CD1c-positive myeloid dendritic cell (primary cell): ENCODE measurements around the gene GLMP.
A peak's percentile ranks its signal among the peaks of the same experiment; 100 is the strongest.
"Not testable (repeated sequence)": the region's sequence is repeated elsewhere in the genome, so short reads cannot be mapped to it uniquely, and the experiment has no call there.

Experiments
- DNase-seq: peaks from one replicate; pipeline ENCODE4 v3.0.0-alpha.2; 2016; ENCODE audit errors: extremely low spot score

Gene GLMP, protein sequence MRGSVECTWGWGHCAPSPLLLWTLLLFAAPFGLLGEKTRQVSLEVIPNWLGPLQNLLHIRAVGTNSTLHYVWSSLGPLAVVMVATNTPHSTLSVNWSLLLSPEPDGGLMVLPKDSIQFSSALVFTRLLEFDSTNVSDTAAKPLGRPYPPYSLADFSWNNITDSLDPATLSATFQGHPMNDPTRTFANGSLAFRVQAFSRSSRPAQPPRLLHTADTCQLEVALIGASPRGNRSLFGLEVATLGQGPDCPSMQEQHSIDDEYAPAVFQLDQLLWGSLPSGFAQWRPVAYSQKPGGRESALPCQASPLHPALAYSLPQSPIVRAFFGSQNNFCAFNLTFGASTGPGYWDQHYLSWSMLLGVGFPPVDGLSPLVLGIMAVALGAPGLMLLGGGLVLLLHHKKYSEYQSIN

DNA sequence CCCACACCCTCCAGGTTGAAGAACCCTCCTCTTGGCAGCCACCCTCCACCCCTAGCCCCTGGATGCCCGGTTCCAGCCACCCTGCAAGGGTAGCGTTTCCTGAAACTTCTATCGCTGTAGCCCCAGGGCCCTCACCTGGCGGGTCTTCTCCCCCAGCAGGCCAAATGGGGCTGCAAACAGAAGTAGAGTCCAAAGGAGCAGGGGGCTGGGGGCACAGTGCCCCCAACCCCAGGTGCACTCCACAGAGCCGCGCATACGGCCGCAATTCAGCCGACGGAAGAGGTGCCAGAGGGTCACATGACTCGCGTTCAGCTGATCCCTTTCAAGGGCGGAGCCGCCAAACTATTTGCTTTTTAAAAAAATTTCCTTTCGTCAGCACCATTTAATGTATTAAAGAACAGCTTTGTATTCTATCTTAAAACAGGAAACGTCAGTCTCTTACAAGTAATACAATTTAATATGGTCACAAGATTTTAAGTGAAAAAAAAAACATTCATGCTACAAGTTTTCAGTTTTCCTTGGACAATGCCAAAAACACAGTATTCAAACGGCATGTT lies at the start of gene GLMP:
Gene GLMP, minus strand, starts transcription at position 289 of the 557 bp plus-strand sequence. Its CDS starts 34 bp downstream, at position 255.
- peak; percentile 62 for DNase-seq

DNA sequence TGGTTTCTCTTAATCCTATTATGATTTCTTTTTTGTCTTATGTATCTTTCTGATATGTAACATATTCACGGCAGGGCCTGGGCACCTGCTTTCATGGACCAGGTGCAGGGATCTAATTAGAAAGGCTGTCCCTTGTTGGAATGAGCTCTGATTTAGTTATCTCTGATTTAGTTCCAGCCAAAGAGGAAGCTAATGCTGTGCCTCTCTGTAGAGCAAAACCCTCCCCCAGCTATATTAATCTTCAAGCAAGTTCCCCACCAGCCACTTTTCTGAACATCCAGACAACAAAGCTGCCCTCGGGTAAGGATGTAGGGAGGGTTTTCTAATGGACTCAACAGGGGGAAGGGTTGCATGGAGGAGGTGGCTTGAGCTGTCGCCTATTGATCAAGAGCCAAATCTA lies 48.9 kb upstream of the GLMP start:
- no peak for DNase-seq

DNA sequence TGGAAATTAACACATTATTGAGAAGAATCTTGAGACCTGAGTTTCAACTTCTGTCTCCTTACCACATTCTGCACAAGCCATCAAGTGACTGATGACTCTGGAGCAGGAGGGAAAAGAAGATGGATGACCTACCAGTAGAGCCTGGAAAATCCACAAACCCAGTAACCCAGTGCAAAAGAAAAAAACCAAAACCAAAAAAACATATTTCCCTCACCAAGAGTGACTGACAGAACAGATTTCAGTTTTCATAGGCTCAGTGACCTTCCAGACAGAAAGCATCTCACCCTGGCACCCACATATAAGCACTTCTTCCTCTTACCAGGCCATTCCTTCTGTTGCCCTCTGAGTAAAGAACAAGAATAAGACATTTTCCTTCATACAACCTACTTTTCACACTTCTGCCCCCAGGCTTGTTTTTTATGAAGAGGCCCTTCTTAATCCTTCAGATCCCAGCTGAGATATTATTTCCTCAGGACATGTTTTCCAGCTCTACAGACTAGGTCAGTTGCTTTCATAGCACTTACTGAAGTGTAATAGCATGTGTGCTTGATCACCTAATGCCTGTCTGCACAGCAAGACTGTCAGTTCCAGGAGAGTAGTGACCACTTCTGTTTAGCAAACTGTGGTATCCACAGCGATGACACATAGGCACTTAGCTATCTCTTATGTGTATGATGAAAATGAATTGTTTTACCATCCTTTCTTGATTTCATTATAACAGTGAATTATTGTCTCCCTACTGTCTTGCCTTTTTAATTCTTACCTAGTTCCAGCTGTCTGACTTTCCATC lies 46.9 kb upstream of the GLMP start:
- no peak for DNase-seq

DNA sequence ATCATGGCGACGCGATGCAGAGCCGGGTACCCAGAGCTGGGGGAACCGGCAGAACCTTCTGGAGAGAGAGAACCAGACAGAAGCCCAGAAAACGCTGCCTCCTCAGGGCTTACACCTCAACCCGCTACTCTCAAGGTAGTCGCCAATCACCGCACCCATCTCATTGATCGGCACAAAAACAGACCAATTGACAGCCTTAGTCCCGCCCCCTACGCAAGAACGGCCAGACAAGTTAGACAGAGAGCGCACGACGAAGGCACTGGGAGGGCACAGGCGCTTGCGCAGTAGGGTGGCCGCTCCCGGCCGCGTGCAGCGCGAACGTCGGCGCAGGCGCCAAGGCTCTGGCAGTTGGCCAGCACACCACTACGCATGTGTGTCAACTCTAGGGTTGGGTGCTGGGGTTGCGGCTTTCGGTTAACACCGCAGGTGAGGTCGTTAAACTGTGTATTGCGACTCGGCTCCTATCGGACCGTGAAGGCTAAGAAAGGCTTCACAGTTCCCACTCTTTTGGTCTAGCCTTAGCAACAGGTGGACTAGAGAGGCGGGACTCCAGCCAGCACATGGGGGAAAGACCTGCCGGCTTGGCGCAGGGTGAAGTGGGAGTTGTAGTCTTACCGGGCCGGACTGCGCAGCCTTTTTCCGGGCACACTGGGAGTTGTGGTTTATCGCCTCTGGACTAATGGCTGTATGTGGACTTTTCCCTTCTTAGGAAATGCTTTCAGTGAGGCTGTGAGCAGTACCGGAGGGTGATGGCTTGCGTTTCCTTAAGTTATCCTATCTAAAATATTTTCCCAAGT lies 42.9 kb upstream of the GLMP start, which contains the start of the genes CCT3 and TSACC:
Gene CCT3, minus strand, starts transcription at position 113 of the 797 bp plus-strand sequence. Its CDS starts 108 bp downstream, at position 5.
Gene TSACC, plus strand, starts transcription at position 347 of the 797 bp plus-strand sequence. CDS start 1,232 bp downstream, outside the sequence.
- peak; percentile 99 for DNase-seq

DNA sequence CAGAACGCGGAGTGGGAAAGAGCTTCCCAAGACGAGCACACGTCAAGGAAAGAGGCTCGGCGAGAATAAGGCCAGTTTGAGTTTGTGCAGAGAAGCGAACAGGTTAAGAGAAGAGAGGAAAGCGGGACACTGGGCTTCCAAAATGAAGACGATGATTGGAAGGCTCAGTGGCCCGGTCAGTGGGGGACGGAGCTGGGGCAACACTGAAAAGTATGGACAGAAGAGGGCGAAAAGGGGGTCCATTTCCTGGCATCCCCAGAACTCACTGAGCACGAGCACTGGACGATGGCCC lies 42.4 kb upstream of the GLMP start:
- DNase-seq: no peak

DNA sequence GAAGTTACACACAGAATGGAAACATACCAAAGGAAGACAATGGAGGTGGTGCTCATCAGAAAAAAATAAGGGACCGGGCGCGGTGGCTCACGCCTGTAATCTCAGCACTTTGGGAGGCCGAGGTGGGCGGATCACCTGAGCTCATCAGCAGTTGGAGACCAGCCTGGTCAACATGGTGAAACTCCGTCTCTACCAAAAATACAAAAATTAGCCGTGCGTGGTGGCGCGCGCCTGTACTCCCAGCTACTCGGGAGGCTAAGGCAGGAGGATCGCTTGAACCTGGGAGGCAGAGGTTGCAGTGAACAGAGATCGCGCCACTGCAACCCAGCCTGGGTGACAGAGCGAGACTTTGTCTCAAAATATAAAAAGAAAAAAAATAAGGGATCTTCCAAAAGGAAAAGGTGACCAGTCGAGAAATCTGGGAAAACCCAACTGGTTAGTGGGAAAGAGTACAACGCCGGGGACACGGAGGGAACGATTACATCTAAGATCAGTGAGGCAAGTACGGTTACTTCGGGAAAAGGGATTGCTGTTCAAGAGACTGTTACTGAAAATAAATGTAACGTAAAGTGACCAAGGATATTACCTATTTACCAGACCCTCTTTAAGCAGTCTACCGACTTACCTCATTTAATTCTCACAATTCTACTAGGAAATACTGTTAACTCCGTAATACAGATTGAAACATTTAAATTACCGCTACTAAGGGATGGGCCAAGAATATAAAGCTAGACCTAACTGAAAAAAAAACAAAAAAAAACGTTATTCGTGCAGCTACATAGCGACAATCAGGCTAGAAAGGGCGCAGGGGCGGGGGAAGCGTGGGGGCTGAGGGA lies 41.8 kb upstream of the GLMP start:
- no peak for DNase-seq

DNA sequence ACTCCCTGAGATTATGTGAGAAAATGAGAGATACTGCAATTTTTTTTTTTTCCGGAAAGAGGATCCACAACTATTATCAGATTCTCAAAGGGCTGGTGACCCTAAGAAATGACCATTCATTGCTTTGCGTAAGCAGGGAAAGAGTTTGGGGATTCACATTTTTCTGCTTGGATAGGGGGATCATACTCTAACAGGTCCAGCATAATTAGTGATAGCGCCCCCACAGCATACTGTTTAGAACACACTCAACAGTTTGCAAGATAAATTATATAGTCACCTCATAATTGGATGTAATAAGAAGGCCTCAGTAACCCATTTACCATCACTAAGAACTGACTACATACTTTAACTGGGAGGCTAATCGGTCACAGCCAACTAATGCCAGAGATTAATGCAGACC lies 40.8 kb upstream of the GLMP start:
- DNase-seq: no peak

DNA sequence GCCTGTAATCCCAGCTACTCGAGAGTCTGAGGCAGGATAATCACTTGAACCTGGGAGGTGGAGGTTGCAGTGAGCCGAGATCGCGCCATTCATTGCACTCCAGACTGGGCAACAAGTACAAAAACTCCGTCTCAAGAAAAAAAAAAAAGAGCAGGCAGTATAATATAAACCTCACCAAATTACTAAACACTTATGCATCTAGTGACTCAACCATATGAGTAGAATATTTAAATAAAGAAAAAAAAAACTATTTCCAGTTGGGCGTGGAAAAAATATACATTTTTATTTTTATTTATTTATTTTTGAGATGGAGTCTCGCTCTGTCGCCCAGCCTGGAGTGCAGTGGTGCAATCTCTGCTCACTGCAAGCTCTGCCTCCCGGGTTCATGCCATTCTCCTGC lies 27.7 kb upstream of the GLMP start:
- DNase-seq: not testable (repeated sequence)

DNA sequence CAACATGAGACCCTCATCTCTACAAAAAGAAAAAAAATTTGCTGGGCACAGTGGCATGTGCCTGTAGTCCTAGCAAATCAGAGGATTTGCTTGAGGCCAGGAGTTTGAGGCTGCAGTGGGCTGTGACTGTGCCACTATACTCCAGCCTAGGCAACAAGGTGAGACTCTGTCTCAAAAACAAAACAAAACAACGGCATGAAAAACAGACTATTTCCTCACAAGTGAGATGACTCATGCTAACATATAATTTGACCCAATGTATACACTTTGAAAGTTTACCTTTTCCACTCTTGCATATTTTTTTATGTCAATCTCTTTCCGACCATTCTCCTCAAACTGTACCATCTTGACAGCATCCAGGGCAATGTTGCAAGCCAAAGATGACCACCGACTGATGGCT lies 25.1 kb upstream of the GLMP start:
- no peak for DNase-seq

DNA sequence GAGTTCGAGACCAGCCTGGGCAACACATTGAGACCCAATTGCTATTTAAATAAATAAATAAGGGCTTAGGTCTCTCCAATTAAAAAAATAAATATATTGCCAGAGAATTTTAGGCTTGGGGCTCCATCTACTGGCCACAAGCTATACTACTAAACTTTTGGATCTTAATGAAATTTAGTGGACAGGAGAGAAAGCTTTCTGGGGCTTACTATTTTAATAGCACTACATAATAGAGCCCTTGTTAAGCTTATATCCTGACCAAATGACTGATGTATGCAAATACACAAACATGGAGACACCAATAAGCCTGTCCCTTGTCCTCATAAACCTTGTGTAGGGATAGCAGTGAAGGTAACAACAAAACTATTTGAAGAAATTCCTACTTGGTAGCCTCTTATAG lies 24.2 kb upstream of the GLMP start:
- peak; percentile 51 for DNase-seq

DNA sequence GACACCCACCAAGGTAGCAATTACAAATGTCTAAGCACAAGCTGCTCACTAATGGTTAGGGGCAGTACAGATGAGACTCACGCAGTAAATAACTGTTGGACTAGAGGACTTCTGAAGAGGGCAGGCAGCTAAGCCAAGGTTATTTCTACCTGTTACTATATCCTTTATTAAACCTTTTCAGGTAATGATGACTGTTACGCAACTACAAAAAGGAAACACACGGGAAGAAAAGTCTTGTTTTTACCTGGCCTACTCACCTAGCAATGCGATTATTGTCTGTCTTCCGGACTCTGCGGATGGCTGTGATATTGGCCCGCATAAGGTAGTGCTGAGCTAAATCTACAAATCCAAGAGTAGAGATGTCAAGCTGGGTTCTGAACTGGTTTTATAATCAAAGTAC lies 21.4 kb upstream of the GLMP start:
- no peak for DNase-seq

DNA sequence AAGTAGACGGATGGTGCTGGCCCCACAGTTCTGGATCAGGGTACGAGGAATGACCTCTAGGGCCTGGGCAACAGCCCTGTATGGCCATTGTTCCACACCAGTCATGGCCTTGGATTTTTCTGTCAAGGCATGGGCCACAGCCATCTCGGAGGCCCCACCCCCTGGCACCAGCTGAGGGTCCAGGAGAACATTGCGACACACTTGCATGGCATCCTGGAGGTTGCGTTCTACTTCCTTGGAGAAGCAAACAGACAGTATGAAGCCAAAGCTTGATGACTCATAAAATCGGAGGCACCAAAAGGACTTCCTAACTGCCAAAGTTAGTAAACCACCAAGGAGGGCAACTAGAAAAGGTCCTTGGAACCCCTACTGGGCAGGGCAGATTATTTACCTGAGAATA lies 15.5 kb upstream of the GLMP start:
- no peak for DNase-seq

DNA sequence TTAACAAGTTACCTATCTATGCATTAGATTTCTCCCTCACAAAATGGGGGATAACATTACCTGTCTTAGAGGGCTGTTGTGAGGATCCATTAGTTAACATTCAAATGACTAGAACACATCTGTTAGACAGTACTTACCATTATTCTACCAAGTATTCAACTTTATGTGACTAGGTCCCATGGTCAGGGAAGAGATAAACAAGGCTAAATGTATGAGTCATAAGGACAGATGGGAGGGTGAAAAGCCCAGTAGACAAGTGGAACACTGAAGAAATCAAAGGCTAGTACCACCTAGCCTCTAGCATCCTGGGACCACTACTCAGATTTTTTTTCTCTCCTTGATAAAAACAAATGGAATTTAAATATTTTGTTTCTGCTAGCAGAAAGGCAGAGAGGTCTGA lies 12.6 kb upstream of the GLMP start:
- DNase-seq: no peak

DNA sequence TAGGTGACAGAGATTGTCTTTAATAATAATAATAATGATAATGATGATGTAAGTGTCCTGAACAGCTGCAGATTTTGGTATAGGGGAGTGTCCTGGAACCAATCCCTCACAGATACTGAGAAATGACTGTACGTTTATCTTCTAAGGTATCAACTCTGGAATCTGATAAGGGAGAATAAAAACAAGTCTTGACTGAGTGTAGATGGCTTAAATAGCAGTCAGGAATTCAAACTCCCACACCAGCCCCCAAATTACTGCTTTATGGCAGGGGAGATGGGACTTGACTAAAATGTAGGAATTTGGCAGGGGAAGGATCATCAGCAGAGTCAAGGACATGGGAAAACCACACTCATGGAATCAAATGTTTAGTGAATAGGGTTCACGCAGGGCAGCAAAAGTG lies 9.7 kb upstream of the GLMP start:
- no peak for DNase-seq

DNA sequence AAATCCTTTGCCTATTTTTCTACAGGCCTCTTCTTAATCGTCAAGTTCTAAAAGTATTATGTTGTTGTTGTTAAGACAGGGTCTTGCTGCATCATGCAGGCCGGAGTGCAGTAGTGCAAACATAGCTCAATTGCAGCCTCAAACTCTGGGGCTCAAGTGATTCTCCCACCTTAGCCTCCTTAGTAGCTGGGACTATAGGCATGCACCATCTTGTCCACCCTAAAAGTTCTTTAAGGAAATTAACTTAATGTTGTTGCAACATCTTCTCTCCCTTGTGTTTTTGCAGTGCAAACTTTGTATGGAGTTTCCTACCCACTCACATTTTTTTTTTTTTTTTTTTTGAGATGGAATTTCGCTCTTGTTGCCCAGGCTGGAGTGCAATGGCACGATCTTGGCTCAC lies 7.8 kb upstream of the GLMP start:
- DNase-seq: no peak

DNA sequence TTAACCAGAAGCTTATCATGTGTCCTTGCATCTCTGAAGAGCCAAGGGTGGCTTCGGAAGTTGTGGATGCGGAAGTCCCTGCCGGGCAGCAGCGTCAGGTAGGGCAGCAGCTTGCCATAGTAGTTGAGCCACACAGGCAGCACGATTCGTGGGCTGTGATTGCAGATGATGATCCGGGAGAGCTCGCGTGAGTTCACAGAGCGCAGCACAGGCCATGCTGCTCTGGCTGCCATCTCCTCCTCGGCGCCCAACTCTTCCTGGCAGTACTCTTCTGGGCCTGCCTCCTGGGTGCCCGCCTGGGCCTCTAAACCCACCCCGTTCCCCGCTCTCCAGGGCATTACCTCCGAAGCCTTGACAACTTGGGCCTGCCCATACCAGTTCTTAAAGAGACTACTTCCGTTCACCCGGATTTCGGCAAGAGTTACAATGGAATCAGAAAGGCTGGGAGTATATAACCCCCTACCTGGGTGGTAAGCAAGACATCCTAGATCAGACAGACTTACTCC lies 3.4 kb upstream of the GLMP start, which contains the start of gene VHLL:
Gene VHLL, minus strand, starts transcription at position 456 of the 506 bp plus-strand sequence. Its CDS starts 118 bp downstream, at position 338.
- no peak for DNase-seq

DNA sequence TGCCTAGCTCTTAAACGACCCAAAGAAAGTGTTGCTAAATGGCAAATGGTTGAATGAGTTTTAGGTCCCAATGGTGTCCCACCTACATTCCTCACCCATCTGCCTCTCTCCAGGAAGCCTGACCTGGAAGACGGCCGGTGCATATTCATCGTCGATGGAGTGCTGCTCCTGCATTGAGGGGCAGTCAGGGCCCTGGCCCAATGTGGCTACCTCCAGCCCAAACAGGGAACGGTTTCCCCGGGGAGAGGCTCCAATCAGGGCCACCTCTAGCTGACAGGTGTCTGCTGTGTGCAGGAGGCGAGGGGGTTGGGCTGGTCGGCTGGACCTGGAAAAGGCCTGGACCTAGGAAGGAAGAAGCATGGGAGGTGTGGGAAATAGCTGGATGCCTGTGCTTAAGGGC lies 1.6 kb downstream of the GLMP start:
- DNase-seq: no peak

DNA sequence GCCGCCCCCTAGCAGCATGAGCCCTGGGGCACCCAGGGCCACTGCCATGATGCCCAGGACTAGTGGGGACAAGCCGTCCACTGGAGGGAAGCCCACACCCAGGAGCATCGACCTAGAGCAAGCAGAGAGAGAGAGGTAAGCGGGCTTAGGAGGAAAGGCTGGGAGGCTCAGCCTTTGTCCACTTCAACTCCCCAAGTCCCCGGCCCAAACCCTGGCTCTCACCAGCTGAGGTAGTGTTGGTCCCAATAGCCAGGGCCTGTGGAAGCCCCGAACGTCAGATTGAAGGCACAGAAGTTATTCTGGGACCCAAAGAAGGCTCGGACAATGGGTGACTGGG lies 2.4 kb downstream of the GLMP start:
- no peak for DNase-seq

DNA sequence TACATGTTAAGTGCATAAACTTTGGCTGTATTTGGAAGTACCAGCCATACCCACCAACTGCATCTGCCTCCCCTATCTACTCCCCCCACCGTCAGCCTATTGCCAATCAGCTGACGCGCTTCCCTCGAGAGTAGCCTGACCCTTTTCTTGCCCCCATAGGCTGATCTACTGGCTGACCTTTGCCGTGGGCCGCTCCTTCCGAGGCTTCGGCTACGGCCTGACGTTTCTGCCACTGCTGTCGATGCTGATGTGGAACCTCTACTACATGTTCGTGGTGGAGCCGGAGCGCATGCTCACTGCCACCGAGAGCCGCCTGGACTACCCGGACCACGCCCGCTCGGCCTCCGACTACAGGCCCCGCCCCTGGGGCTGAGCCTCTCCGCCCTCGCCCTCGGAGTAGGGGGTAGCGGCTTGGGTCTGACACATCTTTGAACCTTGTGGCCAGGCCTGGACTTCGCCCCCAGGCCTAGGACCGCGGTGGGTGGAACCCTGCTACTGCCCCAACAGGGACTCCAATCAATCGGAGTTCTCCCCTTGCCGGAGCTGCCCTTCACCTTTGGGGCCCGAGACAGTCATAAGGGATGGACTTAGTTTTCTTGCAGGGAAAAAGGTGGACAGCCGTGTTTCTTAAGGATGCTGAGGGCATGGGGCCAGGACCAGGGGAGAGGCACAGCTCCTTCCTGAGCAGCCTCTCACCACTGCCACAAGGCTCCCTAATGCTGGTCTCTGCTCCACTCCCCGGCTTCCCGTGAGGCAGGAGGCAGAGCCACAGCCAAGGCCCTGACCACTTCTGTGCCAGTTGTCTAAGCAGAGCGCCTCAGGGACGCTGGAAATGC lies 4.0 kb downstream of the GLMP start:
- peak; percentile 67 for DNase-seq

DNA sequence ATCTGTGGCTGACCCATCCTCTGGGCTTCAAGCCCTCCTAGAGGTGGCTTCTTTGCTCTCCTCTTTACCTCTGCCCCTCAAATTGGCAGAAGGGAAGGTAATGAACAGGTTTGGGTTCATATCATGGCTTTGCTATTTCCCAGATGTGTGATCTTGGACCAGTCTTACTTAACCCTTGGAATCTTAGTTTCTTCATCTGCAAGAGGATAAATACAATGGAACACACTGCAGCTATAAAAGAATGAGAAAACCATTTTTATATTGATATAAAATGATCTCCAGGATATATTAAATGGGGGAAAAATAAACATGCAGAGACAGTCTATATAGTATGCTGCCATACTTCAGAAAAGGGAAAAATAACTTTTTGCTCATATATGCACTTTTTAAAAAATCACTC lies 5.6 kb downstream of the GLMP start:
- no peak for DNase-seq
